Keratinocyte (primary cell): ENCODE measurements around the gene ALCAM. TPM values are rescaled to one million over a fixed set of nuclear protein-coding genes. Genes with fewer than 3 reads are reported as not detected.

Source experiments
- DNase-seq: peaks from one replicate; pipeline ENCODE4 v3.0.0-alpha.2; 2011; ENCODE audit warnings: low read depth, missing footprints, low spot score
- FAIRE-seq: peaks from 2 replicates; lab custom pipeline; 2011; peaks lifted over from hg19 to GRCh38; lab: Jason Lieb, UNC
- H2AFZ ChIP-seq: 2 replicates; pipeline ENCODE4 v1.6.0; 2012; ENCODE audit warnings: low read length, control low read depth, inconsistent platforms; ENCODE audit not compliant: control insufficient read depth
- H3K27ac ChIP-seq: 2 replicates; pipeline ENCODE4 v1.5.1; 2011; ENCODE audit warnings: low read length; ENCODE audit not compliant: control insufficient read depth, insufficient read depth
- H3K27me3 ChIP-seq: 3 replicates; pipeline ENCODE4 v1.6.0; 2011; ENCODE audit warnings: low read length; ENCODE audit not compliant: control insufficient read depth, insufficient read depth; ENCODE audit errors: extremely low read depth
- H3K36me3 ChIP-seq, 2 experiments: 2 replicates in 1 of 2; 3 replicates in 1 of 2; pipeline ENCODE4 v1.5.1; 2011; ENCODE audit warnings: low read length in 2 of 2, mild to moderate bottlenecking in 1 of 2; ENCODE audit not compliant: control insufficient read depth in 2 of 2, insufficient read depth in 2 of 2; ENCODE audit errors: extremely low read depth in 1 of 2
- H3K4me1 ChIP-seq: 3 replicates; pipeline ENCODE4 v1.5.1; 2011; ENCODE audit warnings: low read length; ENCODE audit not compliant: control insufficient read depth, insufficient read depth; ENCODE audit errors: extremely low read depth
- H3K4me2 ChIP-seq: 3 replicates; pipeline ENCODE4 v1.6.0; 2011; ENCODE audit warnings: low read depth, low read length; ENCODE audit not compliant: control insufficient read depth, insufficient read depth; ENCODE audit errors: extremely low read depth
- H3K4me3 ChIP-seq, 3 experiments: fragments of 200-600 bp in 1 of 3; sonication (generic) in 1 of 3; 2 replicates in 2 of 3; 3 replicates in 1 of 3; pipeline ENCODE4 v1.5.1; 2011 to 2016; ENCODE audit warnings: low read length in 3 of 3, mild to moderate bottlenecking in 3 of 3, control low read depth in 2 of 3, inconsistent platforms in 1 of 3, low read depth in 1 of 3, mixed read lengths in 1 of 3, mixed run types in 1 of 3, moderate library complexity in 1 of 3; ENCODE audit not compliant: control insufficient read depth in 2 of 3, insufficient read depth in 2 of 3; ENCODE audit errors: extremely low read depth in 1 of 3
- H3K79me2 ChIP-seq: 2 replicates; pipeline ENCODE4 v1.6.0; 2012; ENCODE audit warnings: low read length; ENCODE audit not compliant: control insufficient read depth, insufficient read depth
- H3K9ac ChIP-seq: 3 replicates; pipeline ENCODE4 v1.6.0; 2011; ENCODE audit warnings: low read length; ENCODE audit not compliant: control insufficient read depth, insufficient read depth; ENCODE audit errors: extremely low read depth
- H3K9me1 ChIP-seq: 3 replicates; pipeline ENCODE4 v1.6.0; 2011; ENCODE audit warnings: low read length; ENCODE audit not compliant: control insufficient read depth, insufficient read depth; ENCODE audit errors: extremely low read depth
- H3K9me3 ChIP-seq: 2 replicates; pipeline ENCODE4 v1.5.1; 2012; ENCODE audit warnings: low read depth, low read length; ENCODE audit not compliant: control insufficient read depth
- H4K20me1 ChIP-seq: 3 replicates; pipeline ENCODE4 v1.6.0; 2011; ENCODE audit warnings: low read length; ENCODE audit not compliant: control insufficient read depth, insufficient read depth; ENCODE audit errors: extremely low read depth
- EZH2 ChIP-seq: IDR thresholded peaks from one replicate; pipeline ENCODE4 v1.6.1; 2012; ENCODE audit warnings: inconsistent platforms, mild to moderate bottlenecking, low read length, moderate library complexity
- dilution Hi-C: fragments of 300-500 bp; cut with MboI; formaldehyde crosslinking; loops from one replicate; pipeline ENCODE4 v1.7.0; 2020; ENCODE audit warnings: low sequenced_read_pairs; ENCODE audit not compliant: extremely low pct_ligation_motif_present
- polyA plus RNA-seq, 5 experiments: library from polyadenylated mRNA; depleted of rRNA in 3 of 5; stranded (reverse) in 3 of 5; stranded (forward) in 1 of 5; unstranded in 1 of 5; fragments of >200 nt; gene quantifications; 1 replicate in 1 of 5; 2 replicates in 3 of 5; 3 replicates in 1 of 5; pipeline versions ENCODE4 v1.2.1 to v1.2.3, GENCODE V29; 2011 to 2012; ENCODE audit warnings: missing spikeins in 2 of 5, low read depth in 1 of 5, low replicate concordance in 1 of 5
- TF ChIP-seq, protein P1 (sequence below), 3 experiments: IDR thresholded peaks in 1 of 3; conservative IDR thresholded peaks in 1 of 3; optimal IDR thresholded peaks in 1 of 3; 2 replicates in 2 of 3; 3 replicates in 1 of 3; pipeline versions ENCODE3 to v1.5.1; 2011; ENCODE audit warnings: low read length in 3 of 3, mild to moderate bottlenecking in 3 of 3, moderate library complexity in 2 of 3, control low read depth in 1 of 3, inconsistent platforms in 1 of 3; ENCODE audit not compliant: insufficient read depth in 2 of 3; ENCODE audit errors: extremely low read depth in 1 of 3

ALCAM gene
- polyA plus RNA-seq, 1 donor (not counting 4 experiments of a cell fraction or from before 2014, with no cell fraction given) = 71.3 TPM

DNA sequence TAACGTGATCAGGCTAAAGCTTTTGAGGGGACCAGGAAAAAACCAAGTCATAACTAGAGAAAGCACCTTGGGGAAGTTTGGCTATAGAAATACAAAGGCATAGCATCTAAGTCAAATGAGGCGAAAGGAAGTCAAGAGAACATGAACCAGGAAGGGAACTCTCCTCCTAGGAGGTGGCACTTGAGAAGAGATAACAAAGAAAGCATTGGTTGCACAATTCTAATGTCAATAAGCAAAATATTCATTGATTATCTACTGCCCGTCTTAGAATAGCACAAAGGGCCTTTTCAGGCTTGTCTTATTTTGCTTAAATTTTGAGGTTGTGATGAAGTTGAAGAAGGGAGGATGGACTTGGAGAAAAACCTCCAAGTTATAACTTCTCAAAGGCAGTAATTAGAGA lies 73.4 kb downstream of the ALCAM start:
- Histone ChIP-seq H3K9me1 (no peaks in the 10 kb centered on the region), H3K9ac (no peak overlapping the region), H4K20me1 (no peaks in the 10 kb centered on the region), H3K36me3 (no peaks in the 10 kb centered on the region), H3K4me1 (no peaks in the 10 kb centered on the region), H3K79me2 (peaks cover 11% of the 10 kb centered on the region), H2AFZ (no peak overlapping the region), H3K27ac (no peak overlapping the region), H3K9me3 (no peaks in the 10 kb centered on the region), H3K4me2 (no peak overlapping the region), H3K27me3 (no peaks in the 10 kb centered on the region), H3K4me3 (no peak overlapping the region)
- TF ChIP-seq EZH2 = no peak
- TF ChIP-seq, protein P1, sequence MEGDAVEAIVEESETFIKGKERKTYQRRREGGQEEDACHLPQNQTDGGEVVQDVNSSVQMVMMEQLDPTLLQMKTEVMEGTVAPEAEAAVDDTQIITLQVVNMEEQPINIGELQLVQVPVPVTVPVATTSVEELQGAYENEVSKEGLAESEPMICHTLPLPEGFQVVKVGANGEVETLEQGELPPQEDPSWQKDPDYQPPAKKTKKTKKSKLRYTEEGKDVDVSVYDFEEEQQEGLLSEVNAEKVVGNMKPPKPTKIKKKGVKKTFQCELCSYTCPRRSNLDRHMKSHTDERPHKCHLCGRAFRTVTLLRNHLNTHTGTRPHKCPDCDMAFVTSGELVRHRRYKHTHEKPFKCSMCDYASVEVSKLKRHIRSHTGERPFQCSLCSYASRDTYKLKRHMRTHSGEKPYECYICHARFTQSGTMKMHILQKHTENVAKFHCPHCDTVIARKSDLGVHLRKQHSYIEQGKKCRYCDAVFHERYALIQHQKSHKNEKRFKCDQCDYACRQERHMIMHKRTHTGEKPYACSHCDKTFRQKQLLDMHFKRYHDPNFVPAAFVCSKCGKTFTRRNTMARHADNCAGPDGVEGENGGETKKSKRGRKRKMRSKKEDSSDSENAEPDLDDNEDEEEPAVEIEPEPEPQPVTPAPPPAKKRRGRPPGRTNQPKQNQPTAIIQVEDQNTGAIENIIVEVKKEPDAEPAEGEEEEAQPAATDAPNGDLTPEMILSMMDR (optimal IDR thresholded peaks at IDR 0.05 in 1 of 3, IDR thresholded peaks at IDR 0.05 in 1 of 3, conservative IDR thresholded peaks at IDR 0.05 in 1 of 3; ENCODE audit: extremely low read depth in 1 of 3, insufficient read depth in 2 of 3, low read length in 3 of 3) = no peak
- DNase-seq (no peak), FAIRE-seq (no peak)
- dilution Hi-C loops = no loop called here

DNA sequence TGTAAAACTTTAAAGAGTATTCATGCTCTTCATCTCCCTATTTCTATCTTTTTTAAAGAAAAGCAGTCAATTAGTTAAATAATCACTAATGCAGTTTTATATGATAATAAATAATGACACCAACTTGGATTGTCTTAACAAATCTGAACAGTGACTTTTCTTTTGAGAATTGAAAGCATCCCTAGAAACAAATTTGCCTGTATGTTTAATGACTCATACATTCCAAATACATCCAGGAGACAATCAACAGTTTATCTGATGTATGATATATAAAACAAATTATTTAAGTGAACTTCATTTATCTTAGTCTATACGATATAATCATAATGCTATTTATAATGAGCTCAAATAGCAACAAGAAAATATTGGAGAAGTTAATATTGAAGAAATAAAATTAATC lies 78.0 kb downstream of the ALCAM start:
- FAIRE-seq (no peak), DNase-seq (no peak)
- Histone ChIP-seq H4K20me1 (no peaks in the 10 kb centered on the region), H3K79me2 (peaks cover 12% of the 10 kb centered on the region), H3K27ac (no peak overlapping the region), H3K36me3 (no peaks in the 10 kb centered on the region), H3K9me3 (no peaks in the 10 kb centered on the region), H2AFZ (no peak overlapping the region), H3K27me3 (no peaks in the 10 kb centered on the region), H3K9ac (no peak overlapping the region), H3K9me1 (no peaks in the 10 kb centered on the region), H3K4me1 (no peaks in the 10 kb centered on the region), H3K4me2 (no peak overlapping the region), H3K4me3 (no peak overlapping the region)
- TF ChIP-seq, protein P1 (optimal IDR thresholded peaks at IDR 0.05 in 1 of 3, IDR thresholded peaks at IDR 0.05 in 1 of 3, conservative IDR thresholded peaks at IDR 0.05 in 1 of 3; ENCODE audit: extremely low read depth in 1 of 3, insufficient read depth in 2 of 3, low read length in 3 of 3) = no peak
- no peak for TF ChIP-seq EZH2
- dilution Hi-C loops = no loop called here
